Ramos (cell line): ENCODE results near the gene SNAPC1.
"Not testable (repeated sequence)": the region's sequence is repeated elsewhere in the genome, so short reads cannot be mapped to it uniquely, and the experiment has no call there.

Source experiments
- in situ Hi-C: fragments of 300-500 bp; cut with MboI; formaldehyde crosslinking; loops from one replicate; pipeline ENCODE4 v1.14.3; 2022; ENCODE audit warnings: low sequenced_read_pairs; ENCODE audit not compliant: unreplicated experiment

SNAPC1 gene

GRCh38 chr14:61761959-61762786 lies at the start of gene SNAPC1:
SNAPC1 (plus strand) TSS chr14:61762420; CDS start chr14:61762461, 41 bp downstream.
- in situ Hi-C loops: no loop called here

- in situ Hi-C loops: no loop called here
Observed at GRCh38 chr14:61713724-61714437, 48.3 kb upstream of the SNAPC1 start.

GRCh38 chr14:61716956-61717355 lies 45.3 kb upstream of the SNAPC1 start:
- in situ Hi-C loops: no loop called here

- in situ Hi-C loops: no loop called here
Observed at GRCh38 chr14:61718039-61718438, 44.2 kb upstream of the SNAPC1 start.

- in situ Hi-C loops: no loop called here
Observed at GRCh38 chr14:61719344-61720293, 42.6 kb upstream of the SNAPC1 start.

GRCh38 chr14:61720294-61720661 lies 41.9 kb upstream of the SNAPC1 start:
- in situ Hi-C loops: no loop called here

- in situ Hi-C loops: no loop called here
Observed at GRCh38 chr14:61720741-61721140, 41.5 kb upstream of the SNAPC1 start.

GRCh38 chr14:61724133-61724532 lies 38.1 kb upstream of the SNAPC1 start:
- in situ Hi-C loops: no loop called here

- in situ Hi-C loops: loop anchor here (5.0 kb wide), 1 partner anchor 265 kb away; no protein-coding TSS in a partner anchor
Observed at GRCh38 chr14:61726778-61727658, 35.2 kb upstream of the SNAPC1 start.

GRCh38 chr14:61730756-61731373 lies 31.4 kb upstream of the SNAPC1 start:
- in situ Hi-C loops: no loop called here

- in situ Hi-C loops: no loop called here
Observed at GRCh38 chr14:61733972-61734371, 28.2 kb upstream of the SNAPC1 start.

- in situ Hi-C loops: no loop called here
Observed at GRCh38 chr14:61736751-61737150, 25.5 kb upstream of the SNAPC1 start.

- in situ Hi-C loops: no loop called here
Observed at GRCh38 chr14:61737915-61738314, 24.3 kb upstream of the SNAPC1 start.

GRCh38 chr14:61739133-61739532 lies 23.1 kb upstream of the SNAPC1 start:
- in situ Hi-C loops: no loop called here

GRCh38 chr14:61742371-61742770 lies 19.8 kb upstream of the SNAPC1 start:
- in situ Hi-C loops: no loop called here

- in situ Hi-C loops: no loop called here
Observed at GRCh38 chr14:61744238-61744637, 18.0 kb upstream of the SNAPC1 start.

GRCh38 chr14:61746346-61746745 lies 15.9 kb upstream of the SNAPC1 start:
- in situ Hi-C loops: not testable (repeated sequence)

- in situ Hi-C loops: no loop called here
Observed at GRCh38 chr14:61746881-61747280, 15.3 kb upstream of the SNAPC1 start.

- in situ Hi-C loops: no loop called here
Observed at GRCh38 chr14:61747342-61747741, 14.9 kb upstream of the SNAPC1 start.
